ENCODE data around the gene NR2F1-AS1.

The NR2F1-AS1 gene

DNA sequence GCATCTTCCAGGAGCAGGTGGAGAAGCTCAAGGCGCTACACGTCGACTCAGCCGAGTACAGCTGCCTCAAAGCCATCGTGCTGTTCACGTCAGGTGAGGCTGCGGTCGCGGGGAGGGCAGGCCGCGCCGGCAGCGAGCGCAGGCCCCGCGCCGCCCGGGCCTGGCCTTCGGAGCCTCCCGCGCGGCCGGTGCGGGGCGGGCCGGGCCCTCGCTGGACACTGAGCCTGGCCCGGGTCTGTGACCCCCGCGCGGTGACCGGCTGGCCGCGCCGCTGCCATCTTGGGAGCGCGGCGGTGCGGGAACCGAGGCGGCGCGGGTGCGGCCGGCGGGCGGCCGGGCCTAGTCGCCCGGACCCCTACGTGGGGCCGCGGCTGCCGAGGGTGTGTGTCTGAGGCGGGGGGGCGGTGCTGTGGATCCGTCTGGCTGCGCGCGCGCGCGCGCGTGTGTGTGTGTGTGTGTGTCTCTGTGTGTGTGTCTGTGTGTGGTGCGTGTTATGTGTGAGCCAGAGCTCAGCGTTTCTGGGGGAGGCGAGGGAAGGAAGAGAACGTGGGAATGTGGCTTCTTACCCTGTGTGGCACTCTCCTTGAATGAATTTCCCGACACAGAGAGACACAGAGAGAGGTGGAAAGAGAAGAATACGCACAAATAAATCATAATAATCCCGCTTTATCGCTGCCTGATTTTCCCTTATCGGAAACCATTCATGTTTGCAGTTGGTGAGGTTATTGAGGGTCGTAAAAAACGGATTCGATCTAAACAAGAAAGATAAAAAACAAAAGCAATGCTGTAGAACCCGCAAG, 7.5 kb upstream of the NR2F1-AS1 start:
- no peak for FAIRE-seq

DNA sequence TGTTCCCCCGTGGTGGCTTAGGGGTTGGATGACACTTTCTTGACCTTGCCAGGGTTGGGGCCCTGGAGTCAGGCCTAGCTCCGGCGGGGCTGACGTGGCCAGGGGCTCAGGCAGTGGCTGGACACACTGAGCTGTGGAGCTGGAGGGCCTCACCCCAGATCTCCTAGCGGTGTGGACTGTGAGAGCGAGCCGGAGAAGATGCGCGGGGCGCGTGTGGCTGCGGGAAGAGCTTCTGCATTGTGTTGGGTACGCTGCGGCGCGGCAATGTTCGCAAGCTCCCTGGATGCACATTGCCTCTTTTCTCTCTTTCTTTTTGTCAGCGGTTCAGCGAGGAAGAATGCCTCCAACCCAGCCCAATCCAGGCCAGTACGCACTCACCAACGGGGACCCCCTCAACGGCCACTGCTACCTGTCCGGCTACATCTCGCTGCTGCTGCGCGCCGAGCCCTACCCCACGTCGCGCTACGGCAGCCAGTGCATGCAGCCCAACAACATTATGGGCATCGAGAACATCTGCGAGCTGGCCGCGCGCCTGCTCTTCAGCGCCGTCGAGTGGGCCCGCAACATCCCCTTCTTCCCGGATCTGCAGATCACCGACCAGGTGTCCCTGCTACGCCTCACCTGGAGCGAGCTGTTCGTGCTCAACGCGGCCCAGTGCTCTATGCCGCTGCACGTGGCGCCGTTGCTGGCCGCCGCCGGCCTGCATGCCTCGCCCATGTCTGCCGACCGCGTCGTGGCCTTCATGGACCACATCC, 6.8 kb upstream of the NR2F1-AS1 start:
- no peak for FAIRE-seq

DNA sequence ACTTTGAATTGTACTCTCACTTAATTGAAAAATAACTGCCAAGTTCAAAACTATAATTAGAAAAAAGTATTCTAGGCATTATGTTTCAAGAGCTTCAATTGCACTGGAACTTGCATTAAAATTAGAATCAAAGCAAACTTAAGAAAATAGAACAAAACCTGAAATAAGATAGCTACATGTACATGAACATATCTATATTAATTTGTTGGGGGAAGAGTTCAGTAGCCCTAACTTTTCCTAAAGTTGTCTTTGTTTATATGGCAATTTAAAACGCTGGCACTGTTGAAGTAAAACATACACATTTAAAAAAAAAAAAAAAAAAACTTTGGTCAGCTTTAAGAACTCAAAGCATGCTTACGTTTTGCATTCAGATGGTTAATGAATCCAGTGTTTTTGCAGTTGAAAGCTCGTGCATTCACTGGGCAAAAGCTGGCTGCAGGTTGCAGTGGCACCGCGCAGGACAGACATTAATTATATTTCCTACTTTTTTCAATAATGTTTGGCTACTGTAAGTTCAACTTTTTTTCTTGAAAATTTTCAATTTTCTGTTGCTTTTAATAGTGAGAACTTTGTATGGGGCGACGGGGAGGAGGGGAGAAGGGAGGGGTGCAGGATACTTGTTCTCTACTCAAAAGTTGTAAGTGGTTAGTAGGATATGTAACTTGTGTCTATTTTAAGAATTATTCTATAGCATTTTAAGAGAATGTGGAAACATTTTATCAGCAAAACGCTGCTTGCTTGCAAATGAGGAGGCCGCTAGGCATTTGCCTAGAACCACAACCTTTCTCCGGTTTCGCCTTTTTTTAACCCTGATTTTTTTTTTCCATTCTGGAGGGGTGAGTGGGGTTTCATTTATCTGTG, 5.9 kb upstream of the NR2F1-AS1 start:
- peak; percentile 30 for FAIRE-seq

DNA sequence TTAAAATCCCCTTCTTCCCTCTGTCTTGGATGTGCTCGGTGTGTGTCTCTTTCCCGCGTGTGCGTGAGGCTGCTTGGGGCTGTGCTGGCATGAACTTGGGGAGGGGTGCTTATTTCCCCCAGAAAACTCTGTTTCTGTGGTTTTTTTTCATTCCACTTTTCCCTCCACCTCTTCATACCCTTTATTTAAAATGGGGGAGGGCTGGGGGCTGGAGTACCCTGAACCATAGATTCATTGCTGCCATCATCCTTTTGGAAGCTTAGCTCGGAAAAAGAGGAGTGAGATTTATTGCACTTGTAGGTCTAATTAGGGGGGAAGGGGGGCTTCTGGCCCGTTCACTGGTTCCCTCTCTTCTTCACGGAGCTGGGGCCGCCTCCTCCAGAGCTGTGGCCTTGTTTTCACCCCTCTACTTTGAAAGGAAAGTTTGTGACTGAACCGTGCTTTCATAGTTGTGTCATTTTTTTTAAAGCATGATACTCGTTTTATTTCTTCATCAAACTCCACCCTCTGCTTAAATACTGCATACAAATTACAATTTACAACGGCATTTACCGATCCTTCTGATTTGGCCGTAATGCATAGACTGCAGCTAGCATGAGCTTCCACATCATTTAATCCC, 4.9 kb upstream of the NR2F1-AS1 start:
- no peak for FAIRE-seq

DNA sequence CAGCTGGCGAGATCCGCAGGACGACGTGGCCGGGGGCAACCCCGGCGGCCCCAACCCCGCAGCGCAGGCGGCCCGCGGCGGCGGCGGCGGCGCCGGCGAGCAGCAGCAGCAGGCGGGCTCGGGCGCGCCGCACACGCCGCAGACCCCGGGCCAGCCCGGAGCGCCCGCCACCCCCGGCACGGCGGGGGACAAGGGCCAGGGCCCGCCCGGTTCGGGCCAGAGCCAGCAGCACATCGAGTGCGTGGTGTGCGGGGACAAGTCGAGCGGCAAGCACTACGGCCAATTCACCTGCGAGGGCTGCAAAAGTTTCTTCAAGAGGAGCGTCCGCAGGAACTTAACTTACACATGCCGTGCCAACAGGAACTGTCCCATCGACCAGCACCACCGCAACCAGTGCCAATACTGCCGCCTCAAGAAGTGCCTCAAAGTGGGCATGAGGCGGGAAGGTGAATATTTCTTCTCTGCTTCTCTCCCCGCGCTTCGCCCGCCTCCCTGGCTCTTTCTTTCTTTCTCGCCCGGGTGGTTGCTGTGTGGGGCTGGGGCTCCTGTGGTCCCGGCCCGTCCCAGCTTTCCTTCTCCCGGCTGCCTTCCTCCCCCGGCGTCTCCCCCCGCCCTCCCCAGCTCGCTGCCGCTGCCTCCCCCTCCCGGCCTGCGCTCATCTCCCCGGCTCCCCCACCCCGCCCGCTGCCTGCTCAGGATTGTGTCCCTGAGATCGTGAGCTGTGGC, 4.2 kb upstream of the NR2F1-AS1 start:
- FAIRE-seq = no peak

DNA sequence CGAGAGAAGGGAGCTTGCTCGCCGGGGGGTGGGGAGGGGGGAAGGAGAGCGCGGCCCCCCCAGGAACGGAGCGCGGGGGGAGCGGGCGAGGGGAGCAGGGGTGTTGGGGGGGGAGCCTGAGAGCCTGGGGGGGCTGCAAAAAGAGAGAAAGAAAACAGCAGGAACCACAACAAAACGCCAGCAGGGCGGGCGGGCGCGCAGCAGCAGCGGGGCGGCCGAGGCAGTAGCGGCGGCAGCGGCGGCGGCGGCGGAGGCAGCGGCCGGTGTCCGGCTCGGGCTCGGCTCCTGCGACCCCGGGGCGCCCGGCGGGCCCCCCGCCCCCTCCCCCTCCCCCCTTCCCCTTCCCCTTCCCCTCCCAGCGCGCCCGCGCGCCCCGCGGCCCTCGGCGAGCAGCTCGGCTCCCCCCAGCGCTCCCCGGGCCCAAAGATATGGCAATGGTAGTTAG, 3.6 kb upstream of the NR2F1-AS1 start:
- no peak for FAIRE-seq

DNA sequence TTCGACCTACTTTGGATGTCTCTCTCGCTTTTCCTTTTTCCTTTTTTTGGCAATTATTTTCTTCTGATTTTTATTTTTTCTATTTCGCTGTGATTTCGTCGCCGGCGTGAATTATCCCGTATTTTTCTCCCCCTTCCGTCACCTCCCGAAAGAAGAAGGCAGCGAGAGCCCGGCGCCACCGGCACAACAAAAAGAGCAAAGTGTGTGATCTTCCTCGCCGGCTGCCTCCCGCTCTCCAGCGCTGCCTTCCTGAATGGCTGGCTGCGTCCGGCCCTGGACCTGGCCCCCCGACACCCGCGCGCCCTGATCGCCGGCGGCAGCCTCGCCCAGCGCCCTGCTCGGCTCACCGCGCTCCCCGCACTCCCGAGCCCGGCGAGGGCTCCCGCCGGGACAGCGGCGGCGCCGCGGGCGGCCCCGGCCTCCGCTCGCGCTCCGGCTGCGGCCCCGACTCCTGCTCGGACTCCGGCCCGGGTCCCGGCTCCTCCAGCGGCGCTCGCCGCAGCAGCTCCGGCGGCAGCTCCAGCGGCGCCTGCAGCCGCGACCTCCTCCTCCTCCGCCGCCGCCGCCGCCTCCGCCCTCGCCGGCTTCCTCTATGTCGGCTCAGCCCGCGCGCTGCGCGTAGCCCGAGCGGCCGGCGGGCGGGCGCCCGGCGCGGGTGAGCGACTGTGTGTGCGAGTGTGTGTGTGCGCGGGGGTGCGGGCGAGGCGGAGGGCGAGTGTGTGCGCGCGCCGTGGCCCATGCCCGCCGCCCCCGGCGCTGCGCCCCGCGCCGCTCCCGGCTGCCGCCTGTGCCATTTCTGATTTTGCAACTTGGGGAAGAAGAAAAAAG, 3.0 kb upstream of the NR2F1-AS1 start:
- no peak for FAIRE-seq

DNA sequence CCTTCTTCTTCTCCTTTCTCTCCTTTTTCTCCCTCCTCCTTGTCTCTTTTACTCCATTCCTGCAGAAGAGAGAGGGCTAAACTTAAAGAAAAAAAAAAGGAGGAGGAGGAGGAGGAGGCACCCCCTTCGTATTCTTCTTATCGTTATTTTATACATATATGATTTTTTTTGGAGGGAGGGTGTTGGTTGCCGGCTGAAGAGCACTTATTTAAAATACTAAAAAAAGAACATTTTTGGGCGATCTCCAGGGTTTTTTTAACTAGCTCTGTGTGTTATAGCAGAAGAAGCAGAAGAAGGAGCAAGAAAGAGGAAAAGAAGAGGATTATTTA, 2.4 kb upstream of the NR2F1-AS1 start:
- no peak for FAIRE-seq

DNA sequence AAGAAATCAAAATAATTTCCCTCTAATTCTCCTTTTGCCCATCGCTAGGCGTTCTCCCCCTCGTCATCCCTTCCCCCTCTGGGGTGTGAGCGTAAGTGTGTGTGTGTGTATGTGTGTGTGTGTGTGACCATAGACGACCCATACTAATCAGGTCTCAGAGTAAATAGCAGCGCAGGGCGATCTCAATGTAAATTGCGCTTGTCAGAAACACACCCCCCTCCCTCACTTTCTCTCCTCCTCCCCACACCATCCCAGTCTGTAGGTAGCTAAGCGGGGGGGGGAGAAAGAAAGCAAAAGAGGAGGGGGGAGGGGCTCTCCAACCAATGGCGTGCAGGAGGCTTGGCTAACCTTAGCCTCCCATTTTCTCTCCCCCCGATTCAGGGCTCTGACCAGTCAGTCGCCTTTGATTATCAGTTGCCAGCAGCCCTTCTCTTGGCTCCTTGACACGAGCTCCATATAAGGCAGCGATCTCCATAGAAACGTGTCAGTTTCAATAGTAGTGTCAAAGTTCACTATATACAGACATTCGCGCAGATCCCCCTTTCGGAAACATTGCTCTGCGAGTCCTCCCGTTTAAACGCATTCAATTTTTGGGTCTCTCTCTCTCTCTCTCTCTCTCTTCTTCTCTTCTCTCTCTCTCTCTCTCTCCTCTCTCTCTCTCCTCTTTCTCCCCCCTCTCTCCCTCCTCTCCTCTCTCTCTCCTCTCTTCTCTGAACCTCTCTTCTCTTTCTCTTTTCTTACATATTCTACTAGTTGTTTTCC, 1.8 kb upstream of the NR2F1-AS1 start, which contains the start of gene NR2F1:
TSS of gene NR2F1 (plus strand) at position 546 of the 762 bp plus-strand sequence. CDS start 1,802 bp downstream, outside the sequence.
- FAIRE-seq = no peak

DNA sequence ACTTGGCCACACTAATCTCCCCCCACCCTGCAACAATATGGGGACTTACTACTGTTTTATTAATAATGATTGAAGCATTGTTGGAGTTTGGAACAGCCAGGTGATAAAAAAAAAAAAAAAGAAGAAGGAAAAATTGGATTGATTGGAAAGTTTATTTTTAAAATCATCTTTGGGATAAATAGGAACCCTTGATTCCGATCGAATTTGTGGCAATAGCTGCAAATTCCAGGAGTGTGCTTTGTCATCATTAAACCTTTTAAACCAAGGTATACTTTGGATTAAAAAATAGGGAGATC, 1.1 kb upstream of the NR2F1-AS1 start:
- FAIRE-seq = no peak

DNA sequence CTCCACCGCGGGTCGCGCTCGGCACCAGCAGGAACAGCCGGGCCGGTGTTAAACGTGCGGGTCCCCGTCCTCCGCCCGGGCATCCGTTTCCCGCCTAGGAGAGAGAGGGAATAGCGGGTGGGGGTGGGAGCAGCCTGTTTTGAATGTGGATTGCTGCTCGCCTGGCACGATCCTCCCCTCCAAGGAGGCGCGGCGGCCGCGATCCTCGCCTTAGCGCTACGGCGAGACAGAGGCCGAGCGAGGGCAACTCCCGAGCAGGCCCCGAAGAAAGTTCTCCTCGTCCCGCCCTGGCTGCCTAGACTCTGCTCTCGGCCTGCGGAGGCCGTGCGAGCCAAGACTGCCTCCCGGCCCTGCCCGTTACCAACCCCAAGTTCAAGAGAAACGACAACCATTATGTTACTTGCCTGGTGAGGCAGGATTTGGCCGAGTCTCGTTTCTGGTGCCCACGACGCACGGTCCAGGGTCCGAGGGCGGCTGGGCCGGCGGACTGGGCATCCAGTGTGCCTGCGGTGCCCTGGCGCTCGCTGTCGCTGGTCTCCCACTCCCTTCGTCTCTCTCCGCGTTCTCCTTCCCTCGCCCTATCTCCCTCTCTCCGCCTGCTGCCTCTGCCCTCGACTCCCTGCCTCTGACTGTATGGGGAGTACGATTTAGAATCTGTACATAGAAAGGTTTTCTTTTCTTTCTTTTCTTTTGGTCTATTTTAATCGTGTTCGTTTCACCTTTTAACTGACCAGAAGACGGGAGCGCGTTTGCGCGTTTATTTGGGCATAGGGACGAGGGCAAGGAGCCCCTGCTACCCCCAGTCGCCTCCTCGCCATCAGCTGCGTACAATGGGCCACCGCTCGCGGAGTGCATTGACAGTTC, 724 bp downstream of the NR2F1-AS1 start:
- FAIRE-seq = no peak

DNA sequence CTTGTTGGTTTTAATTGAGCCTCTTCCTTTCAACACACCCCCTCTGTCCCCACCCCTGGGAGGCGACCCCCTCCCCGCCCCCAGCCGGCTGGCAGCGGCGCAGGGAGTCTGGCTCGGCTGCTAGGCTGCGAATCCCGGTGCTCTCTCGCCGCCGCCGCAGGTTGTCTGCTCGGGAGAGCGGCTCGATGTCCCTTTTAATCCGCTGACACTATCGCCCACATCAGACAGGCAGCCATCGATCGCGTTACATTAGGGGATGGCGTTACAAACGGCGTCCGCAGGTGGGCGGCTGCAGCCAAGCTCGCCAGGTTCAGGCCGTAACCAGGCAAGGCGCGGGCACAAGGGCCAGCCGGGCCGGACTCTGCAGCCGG, 1.3 kb downstream of the NR2F1-AS1 start:
- FAIRE-seq = no peak

DNA sequence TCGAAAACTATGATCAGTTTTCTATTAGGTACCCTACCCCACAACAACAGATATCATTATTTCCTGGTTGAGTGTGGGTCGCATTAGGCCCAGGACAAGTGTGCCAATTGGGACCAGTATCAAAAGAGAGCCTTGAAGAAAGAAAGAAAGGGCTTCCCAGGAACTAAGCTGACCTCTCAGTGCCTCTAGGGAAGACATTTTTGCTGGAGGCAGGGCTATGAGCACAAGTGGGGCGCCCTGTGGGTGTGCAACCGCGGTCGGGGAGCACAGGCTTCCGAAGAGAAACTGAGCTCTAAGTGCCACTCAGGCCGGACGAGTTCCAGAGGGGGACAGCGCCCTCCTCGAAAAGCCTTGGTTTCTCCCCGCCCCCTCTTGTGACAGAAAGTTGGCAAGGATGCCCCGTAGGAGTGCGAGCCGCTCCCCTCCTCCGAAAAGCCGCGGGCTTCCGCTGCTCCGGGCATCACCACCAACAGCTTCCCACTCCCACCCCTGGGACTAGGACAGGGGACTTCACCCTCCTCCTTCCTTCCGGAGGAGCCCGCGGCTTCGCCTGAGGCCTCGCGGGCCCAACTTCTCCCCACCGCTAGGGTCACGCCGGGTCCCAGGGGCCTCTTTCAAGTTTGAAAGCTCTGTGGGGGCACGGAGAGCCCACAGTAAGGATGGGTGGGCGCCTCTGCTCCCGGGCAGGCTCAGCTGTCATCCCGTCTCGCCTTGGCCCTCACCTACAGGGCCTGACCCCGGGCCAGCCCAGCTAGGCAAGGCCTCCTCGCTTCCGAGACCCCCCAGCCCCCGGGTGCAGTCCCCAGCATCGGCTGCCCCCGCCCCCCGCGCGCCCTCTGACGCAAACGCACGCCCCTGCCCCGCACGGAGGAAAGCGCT, 2.0 kb downstream of the NR2F1-AS1 start:
- FAIRE-seq = no peak

DNA sequence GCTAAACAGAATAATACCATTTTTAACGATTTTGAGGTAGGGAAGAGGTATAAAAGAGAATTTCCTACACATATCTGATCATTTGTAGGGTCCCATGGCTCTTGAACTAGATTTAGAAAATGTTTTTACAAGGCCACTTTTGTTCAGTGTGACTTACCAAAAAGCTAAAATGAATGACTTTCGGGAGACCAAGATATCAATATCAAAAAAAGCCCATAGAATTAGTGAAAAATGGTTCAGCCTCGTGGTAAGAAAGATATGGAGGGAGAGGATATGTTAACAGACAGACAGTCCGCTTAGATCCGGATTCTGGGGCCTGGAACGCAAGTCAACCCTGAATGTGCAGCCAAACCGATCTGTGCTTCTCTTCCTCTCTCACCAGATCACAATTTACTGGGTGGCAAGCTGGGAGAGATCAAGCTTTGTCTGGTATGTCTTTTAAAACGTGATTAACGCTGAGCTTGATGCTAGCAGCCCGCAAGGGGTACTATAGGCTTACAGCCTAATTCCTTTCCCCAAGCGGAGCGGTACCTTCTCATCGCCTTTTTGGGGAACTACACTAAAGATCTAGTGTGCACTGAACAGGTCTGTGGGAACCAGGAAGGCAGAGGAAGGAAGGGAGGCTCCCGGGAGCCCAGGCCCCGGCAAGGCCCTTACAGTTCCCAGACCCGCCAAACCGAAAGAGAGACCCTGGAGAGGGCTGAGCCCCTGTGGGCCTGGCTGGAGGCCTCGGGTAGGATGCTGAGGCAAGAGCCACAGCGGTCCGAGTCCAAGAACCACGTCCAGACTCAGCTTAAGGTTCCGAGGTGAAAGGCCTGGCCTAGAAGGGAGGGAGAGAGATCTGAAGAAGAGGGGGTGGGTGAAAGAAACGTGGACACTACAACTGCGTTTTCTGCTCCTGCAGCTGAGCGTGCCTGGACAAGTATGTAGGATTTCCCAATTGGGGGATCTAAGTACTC, 2.9 kb downstream of the NR2F1-AS1 start:
- FAIRE-seq = no peak

DNA sequence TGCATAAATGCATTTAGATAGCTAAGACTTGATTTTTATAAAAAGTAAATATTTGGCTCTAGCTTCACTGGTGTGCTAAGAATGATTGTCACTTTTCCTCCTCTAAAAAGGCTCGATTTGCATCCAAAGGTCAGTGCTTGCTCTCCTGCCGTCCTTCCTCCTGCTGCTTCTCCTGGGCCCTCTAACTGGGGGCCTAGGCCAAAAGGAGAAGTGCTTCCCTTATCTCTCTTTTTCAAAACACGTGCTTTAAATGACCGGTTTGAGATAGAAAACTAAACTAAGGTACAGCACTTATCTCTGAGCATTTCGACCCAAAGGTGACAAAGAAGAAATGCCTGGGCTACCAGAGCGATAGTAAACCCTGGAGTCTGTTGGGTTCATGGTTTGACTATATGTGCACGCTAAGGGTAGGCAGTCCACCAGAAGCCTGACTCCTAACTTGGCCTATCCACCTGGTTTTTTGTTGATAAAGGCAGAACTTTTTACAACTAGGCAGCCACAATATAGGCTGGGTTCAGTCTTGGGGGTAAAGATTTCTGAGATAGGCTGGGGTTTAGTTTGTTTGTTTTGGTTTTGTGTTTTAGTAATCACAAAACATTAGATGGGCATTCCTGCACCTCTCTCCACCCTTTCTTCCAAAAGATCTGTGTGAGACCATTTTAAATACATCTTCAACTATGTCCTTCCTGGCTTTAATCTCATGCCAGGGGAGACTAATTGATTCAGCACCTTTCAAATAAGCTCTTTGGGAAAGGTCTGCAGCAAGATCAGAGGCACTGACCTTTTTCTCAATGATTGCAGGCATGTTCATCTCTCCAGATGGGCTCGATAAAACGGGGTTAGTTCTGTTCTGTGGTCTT, 3.8 kb downstream of the NR2F1-AS1 start:
- FAIRE-seq = no peak
